HCT116 (cell line): ENCODE results near the gene PRKD2.

Experiments
- YY1 ChIP-seq: IDR thresholded peaks from 2 replicates; pipeline ENCODE4 v1.6.1; 2011; ENCODE audit warnings: low read length, low read depth, moderate library complexity, mild to moderate bottlenecking; ENCODE audit not compliant: insufficient replicate concordance; ENCODE audit errors: extremely low read depth
- TF ChIP-seq, protein P1 (sequence below), 3 experiments: fragments of 200-600 bp in 1 of 3; sonication (generic) in 1 of 3; IDR thresholded peaks in 2 of 3; conservative IDR thresholded peaks in 1 of 3; 2 replicates each; pipeline ENCODE4 v1.5.1; 2012 to 2017; ENCODE audit warnings: low read depth in 2 of 3, low read length in 2 of 3, antibody characterized with exemption in 1 of 3, borderline replicate concordance in 1 of 3, control low read depth in 1 of 3, mild to moderate bottlenecking in 1 of 3, mixed read lengths in 1 of 3, mixed run types in 1 of 3, moderate library complexity in 1 of 3; ENCODE audit not compliant: insufficient read depth in 1 of 3

DNA sequence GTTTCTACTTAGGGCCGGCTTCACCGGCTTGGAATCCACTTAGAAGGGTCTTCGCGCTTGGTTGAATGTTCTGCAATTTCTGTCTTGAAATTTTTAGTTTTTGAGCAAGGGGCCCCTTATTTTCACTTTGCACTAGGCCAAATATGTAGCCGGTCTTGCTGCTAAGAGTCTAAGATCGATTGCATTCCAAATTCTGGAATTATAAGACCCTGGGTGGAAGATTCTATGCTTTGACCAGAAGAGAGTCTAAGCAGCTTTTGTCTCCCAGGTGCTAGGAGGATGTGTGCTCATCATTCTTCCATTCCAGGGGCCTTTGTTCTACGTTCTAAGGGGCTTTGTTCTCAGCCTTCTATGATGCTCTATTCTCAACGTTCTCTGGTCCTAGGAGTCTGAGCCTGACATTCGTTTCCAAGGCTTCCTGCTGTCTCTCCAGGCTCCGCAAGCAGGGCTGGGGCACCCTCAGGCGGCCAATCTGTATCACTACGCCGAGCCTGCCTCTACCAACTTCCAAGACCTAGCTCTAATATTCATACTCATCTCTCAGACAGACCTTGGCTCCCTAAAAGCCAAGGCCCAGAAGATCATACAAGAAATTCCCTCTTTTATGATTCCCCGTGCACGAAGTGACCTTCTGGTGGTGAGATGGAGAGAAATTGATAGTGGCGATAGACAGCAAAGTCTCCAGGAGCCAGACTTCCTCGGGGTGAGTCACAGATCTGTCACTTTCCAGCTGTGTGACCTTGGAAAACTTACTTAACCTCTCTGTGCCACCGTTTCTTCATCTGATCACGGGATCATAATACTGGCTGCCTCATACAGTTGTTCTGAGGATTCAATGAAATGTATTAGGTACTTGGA lies 55.0 kb downstream of the PRKD2 start:
- no peak for TF ChIP-seq YY1
- TF ChIP-seq, protein P1, sequence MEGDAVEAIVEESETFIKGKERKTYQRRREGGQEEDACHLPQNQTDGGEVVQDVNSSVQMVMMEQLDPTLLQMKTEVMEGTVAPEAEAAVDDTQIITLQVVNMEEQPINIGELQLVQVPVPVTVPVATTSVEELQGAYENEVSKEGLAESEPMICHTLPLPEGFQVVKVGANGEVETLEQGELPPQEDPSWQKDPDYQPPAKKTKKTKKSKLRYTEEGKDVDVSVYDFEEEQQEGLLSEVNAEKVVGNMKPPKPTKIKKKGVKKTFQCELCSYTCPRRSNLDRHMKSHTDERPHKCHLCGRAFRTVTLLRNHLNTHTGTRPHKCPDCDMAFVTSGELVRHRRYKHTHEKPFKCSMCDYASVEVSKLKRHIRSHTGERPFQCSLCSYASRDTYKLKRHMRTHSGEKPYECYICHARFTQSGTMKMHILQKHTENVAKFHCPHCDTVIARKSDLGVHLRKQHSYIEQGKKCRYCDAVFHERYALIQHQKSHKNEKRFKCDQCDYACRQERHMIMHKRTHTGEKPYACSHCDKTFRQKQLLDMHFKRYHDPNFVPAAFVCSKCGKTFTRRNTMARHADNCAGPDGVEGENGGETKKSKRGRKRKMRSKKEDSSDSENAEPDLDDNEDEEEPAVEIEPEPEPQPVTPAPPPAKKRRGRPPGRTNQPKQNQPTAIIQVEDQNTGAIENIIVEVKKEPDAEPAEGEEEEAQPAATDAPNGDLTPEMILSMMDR (IDR thresholded peaks at IDR 0.05 in 2 of 3, conservative IDR thresholded peaks at IDR 0.05 in 1 of 3; ENCODE audit: borderline replicate concordance in 1 of 3, insufficient read depth in 1 of 3, low read depth in 2 of 3, low read length in 2 of 3) = peak; percentile 83 to 96 (median 96)
